HCT116 (cell line): ENCODE measurements around the gene DPF3. TPM values are rescaled to one million over a fixed set of nuclear protein-coding genes. Genes with fewer than 3 reads are reported as not detected.

ENCODE experiments used
- ATAC-seq: fragments of 200-7000 bp; cut with Tn5 transposase; 2 replicates; pipeline ENCODE4 v1.9.1; 2020; ENCODE audit warnings: mild to moderate bottlenecking, moderate library complexity
- BruUV-seq: library from RNA; stranded (reverse); fragments of 400-500 nt; replicated peaks from 2 replicates; lab custom pipeline; 2021; lab: Mats Ljungman, UMichigan
- CTCF ChIA-PET: fragments of 300-600 bp; sonication (Branson Sonifier 250); formaldehyde crosslinking; loops from one replicate; lab custom pipeline; 2021; ENCODE audit warnings: antibody characterized with exemption; lab: Charles Lee
- POLR2A ChIA-PET: fragments of 300-600, 350-600 bp; sonication (Branson Sonifier 250); formaldehyde crosslinking; loops from one replicate; lab custom pipeline; 2021; ENCODE audit warnings: antibody characterized with exemption; lab: Charles Lee
- RAD21 ChIA-PET, 2 experiments: fragments of 300-600 bp; sonication (Branson Sonifier 250); formaldehyde crosslinking; loops; one replicate each; lab custom pipeline; 2023; ENCODE audit warnings: low total read pairs in 2 of 2; ENCODE audit not compliant: uncharacterized antibody in 2 of 2, unreplicated experiment in 2 of 2, low non-redundant PET in 1 of 2; lab: Charles Lee
- DNase-seq: peaks from one replicate; pipeline ENCODE4 v3.0.0-alpha.2; 2010; ENCODE audit warnings: low read depth, low spot score
- H2AFZ ChIP-seq: fragments of 200-600 bp; shearing (Covaris generic), sonication (generic); 2 replicates; pipeline ENCODE4 v1.6.1; 2017; ENCODE audit warnings: low read depth, mixed run types, mixed read lengths, antibody characterized with exemption, low read length; ENCODE audit not compliant: poor library complexity, severe bottlenecking
- H3K27ac ChIP-seq: 2 replicates; pipeline ENCODE4 v1.5.1; 2012; ENCODE audit warnings: low read depth, low read length
- H3K27me3 ChIP-seq: fragments of 200-600 bp; sonication (generic); 2 replicates; pipeline ENCODE4 v1.6.1; 2016; ENCODE audit warnings: mixed run types, low read length, mixed read lengths; ENCODE audit not compliant: insufficient read depth
- H3K36me3 ChIP-seq, 2 experiments: fragments of 200-500 bp in 1 of 2; fragments of 200-600 bp in 1 of 2; sonication (Bioruptor generic) in 1 of 2; sonication (generic) in 1 of 2; 2 replicates each; pipeline versions ENCODE4 v1.5.1 to v1.6.1; 2014 to 2016; ENCODE audit warnings: low read length in 2 of 2, inconsistent platforms in 1 of 2, mixed read lengths in 1 of 2, mixed run types in 1 of 2; ENCODE audit not compliant: insufficient read depth in 2 of 2, control insufficient read depth in 1 of 2
- H3K4me1 ChIP-seq, 2 experiments: fragments of 200-600 bp in 1 of 2; sonication (generic) in 1 of 2; 2 replicates each; pipeline versions ENCODE4 v1.5.1 to v1.6.1; 2012 to 2017; ENCODE audit warnings: low read length in 2 of 2, inconsistent platforms in 1 of 2, mild to moderate bottlenecking in 1 of 2, mixed read lengths in 1 of 2, mixed run types in 1 of 2, moderate library complexity in 1 of 2; ENCODE audit not compliant: insufficient read depth in 2 of 2, control insufficient read depth in 1 of 2
- H3K4me2 ChIP-seq: fragments of 200-600 bp; sonication (generic); 2 replicates; pipeline ENCODE4 v1.6.1; 2017; ENCODE audit warnings: mixed run types, low read length, mixed read lengths
- H3K4me3 ChIP-seq, 2 experiments: fragments of 200-600 bp in 1 of 2; sonication (generic) in 1 of 2; replicated peaks in 1 of 2; 2 replicates each; pipeline ENCODE4 v1.5.1; 2011 to 2016; ENCODE audit warnings: low read length in 2 of 2, control low read depth in 1 of 2, low read depth in 1 of 2, mild to moderate bottlenecking in 1 of 2, mixed read lengths in 1 of 2, mixed run types in 1 of 2
- H3K79me2 ChIP-seq: fragments of 200-600 bp; sonication (generic); 2 replicates; pipeline ENCODE4 v1.6.1; 2017; ENCODE audit warnings: mild to moderate bottlenecking, mixed run types, low read length, moderate library complexity, mixed read lengths; ENCODE audit not compliant: insufficient read depth
- H3K9ac ChIP-seq: fragments of 200-600 bp; sonication (generic); 2 replicates; pipeline ENCODE4 v1.6.1; 2016; ENCODE audit warnings: low read length, mixed read lengths
- H3K9me2 ChIP-seq: fragments of 200-600 bp; sonication (generic), shearing (Covaris generic); 2 replicates; pipeline ENCODE4 v1.6.1; 2017; ENCODE audit warnings: mixed run types, mild to moderate bottlenecking, moderate library complexity; ENCODE audit not compliant: insufficient read depth
- H3K9me3 ChIP-seq, 2 experiments: fragments of 200-500 bp in 1 of 2; fragments of 200-600 bp in 1 of 2; sonication (Bioruptor generic) in 1 of 2; sonication (generic) in 1 of 2; 2 replicates each; pipeline ENCODE4 v1.6.1; 2014 to 2017; ENCODE audit warnings: low read length in 2 of 2, mixed read lengths in 2 of 2, inconsistent platforms in 1 of 2, low read depth in 1 of 2, mild to moderate bottlenecking in 1 of 2, mixed run types in 1 of 2, moderate library complexity in 1 of 2; ENCODE audit not compliant: control insufficient read depth in 1 of 2, insufficient read depth in 1 of 2
- H4K20me1 ChIP-seq: fragments of 200-600 bp; sonication (generic), shearing (Covaris generic); 2 replicates; pipeline ENCODE4 v1.6.1; 2017; ENCODE audit warnings: mixed run types, mild to moderate bottlenecking, moderate library complexity; ENCODE audit not compliant: insufficient read depth
- CTCF ChIP-seq, 3 experiments: fragments of 200-600 bp in 1 of 3; sonication (generic) in 1 of 3; IDR thresholded peaks in 2 of 3; conservative IDR thresholded peaks in 1 of 3; 2 replicates each; pipeline ENCODE4 v1.5.1; 2012 to 2017; ENCODE audit warnings: low read depth in 2 of 3, low read length in 2 of 3, antibody characterized with exemption in 1 of 3, borderline replicate concordance in 1 of 3, control low read depth in 1 of 3, mild to moderate bottlenecking in 1 of 3, mixed read lengths in 1 of 3, mixed run types in 1 of 3, moderate library complexity in 1 of 3; ENCODE audit not compliant: insufficient read depth in 1 of 3
- EGR1 ChIP-seq: IDR thresholded peaks from 2 replicates; pipeline ENCODE4 v1.6.1; 2012; ENCODE audit warnings: low read depth
- ELF1 ChIP-seq: IDR thresholded peaks from 2 replicates; pipeline ENCODE4 v1.6.1; 2012; ENCODE audit warnings: low read depth, borderline replicate concordance
- POLR2A ChIP-seq: IDR thresholded peaks from 2 replicates; pipeline ENCODE4 v1.7.0; 2011; ENCODE audit warnings: borderline replicate concordance; ENCODE audit not compliant: insufficient read depth, insufficient read length; ENCODE audit errors: extremely low read depth
- RAD21 ChIP-seq: IDR thresholded peaks from 2 replicates; pipeline ENCODE4 v1.6.1; 2012; ENCODE audit warnings: low read depth, mild to moderate bottlenecking
- SIN3A ChIP-seq: IDR thresholded peaks from 2 replicates; pipeline ENCODE4 v1.6.1; 2012; ENCODE audit warnings: low read depth
- SP1 ChIP-seq: IDR thresholded peaks from 2 replicates; pipeline ENCODE4 v1.6.1; 2012; ENCODE audit warnings: low read depth
- SRF ChIP-seq: IDR thresholded peaks from 2 replicates; pipeline ENCODE4 v1.6.1; 2012; ENCODE audit warnings: low read depth
- TCF7L2 ChIP-seq: IDR thresholded peaks from 2 replicates; pipeline ENCODE4 v1.7.0; 2011; ENCODE audit warnings: borderline replicate concordance, inconsistent platforms; ENCODE audit not compliant: insufficient read depth, insufficient read length; ENCODE audit errors: extremely low read depth
- ZFX ChIP-seq: fragments of 450-650 bp; IDR thresholded peaks from 2 replicates; pipeline ENCODE4 v1.6.1; 2017
- ZNF274 ChIP-seq: fragments of 200-500 bp; sonication (Bioruptor generic); IDR thresholded peaks from 2 replicates; pipeline ENCODE4 v1.6.1; 2014; ENCODE audit warnings: mild to moderate bottlenecking, low read depth, low read length, inconsistent platforms
- intact Hi-C: fragments of 100-400 bp; cut with micrococcal nuclease; formaldehyde crosslinking; loops from 2 replicates; pipeline ENCODE4 v1.10.0; 2022
- total RNA-seq: library from RNA; stranded (reverse); gene quantifications from one replicate; pipeline ENCODE4 v1.2.1, GENCODE V29; 2021; ENCODE audit not compliant: unreplicated experiment
- TF ChIP-seq, protein P1 (sequence below): IDR thresholded peaks from 2 replicates; pipeline ENCODE4 v1.6.1; 2012
- TF ChIP-seq, protein P2 (sequence below): IDR thresholded peaks from 2 replicates; pipeline ENCODE4 v1.6.1; 2012
- TF ChIP-seq, protein P3 (sequence below): IDR thresholded peaks from 2 replicates; pipeline ENCODE4 v1.6.1; 2012; ENCODE audit warnings: low read depth

The DPF3 gene
- total RNA-seq, 1 experiment from 2014 or later = 0.27 TPM

DNA sequence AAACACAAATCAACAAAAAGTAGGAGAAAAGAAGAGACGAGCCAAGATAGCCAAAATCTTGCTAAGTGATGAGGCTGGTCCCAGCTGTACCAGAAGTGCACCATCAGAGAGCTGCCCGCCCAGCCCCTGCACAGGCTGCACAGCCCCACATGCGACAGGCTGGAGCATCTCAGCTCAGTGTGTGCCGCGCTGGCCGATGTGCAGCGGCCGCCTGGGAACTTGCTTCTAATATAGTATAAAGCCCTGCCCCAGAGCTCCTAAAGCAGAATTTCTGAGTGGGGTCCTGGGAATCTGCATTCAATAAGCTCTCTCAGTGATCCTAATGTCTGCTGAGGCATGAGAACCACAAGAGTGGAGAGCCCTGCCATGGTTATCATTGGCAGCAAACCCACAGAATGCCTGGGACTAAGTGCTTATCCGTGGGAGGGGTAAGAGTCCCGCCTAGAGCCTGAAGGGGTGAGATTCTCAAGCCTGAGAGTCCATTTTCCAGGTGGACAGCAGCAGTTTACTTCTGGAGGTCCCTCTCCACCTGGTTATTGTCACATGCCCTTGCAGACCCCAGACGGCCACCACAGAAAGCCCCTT lies 171.6 kb downstream of the DPF3 start:
- DNase-seq = no peak
- no peak for ATAC-seq
- Histone ChIP-seq H2AFZ (no peak overlapping the region), H3K27ac (no peak overlapping the region), H3K4me2 (no peak overlapping the region), H3K4me1 (no peaks in the 10 kb centered on the region), H3K4me3 (no peak overlapping the region), H3K27me3 (no peaks in the 10 kb centered on the region), H3K9ac (no peak overlapping the region), H3K36me3 (no peaks in the 10 kb centered on the region), H3K9me2 (no peaks in the 10 kb centered on the region), H4K20me1 (no peaks in the 10 kb centered on the region), H3K79me2 (no peaks in the 10 kb centered on the region), H3K9me3 (no peaks in the 10 kb centered on the region)
- ChIA-PET RAD21 (no interaction called here), CTCF (no interaction called here), POLR2A (no interaction called here)
- TF ChIP-seq RAD21 (no peak), ZNF274 (no peak), SIN3A (no peak), TCF7L2 (no peak), EGR1 (no peak)
- TF ChIP-seq, protein P1, sequence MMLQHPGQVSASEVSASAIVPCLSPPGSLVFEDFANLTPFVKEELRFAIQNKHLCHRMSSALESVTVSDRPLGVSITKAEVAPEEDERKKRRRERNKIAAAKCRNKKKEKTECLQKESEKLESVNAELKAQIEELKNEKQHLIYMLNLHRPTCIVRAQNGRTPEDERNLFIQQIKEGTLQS = no peak
- intact Hi-C loops = no loop called here
- BruUV-seq = no TSS peak

GRCh38 chr14:72721083-72721482 lies 172.8 kb downstream of the DPF3 start:
- Histone ChIP-seq H3K79me2 (no peaks in the 10 kb centered on the region), H3K36me3 (no peaks in the 10 kb centered on the region), H3K9ac (no peak overlapping the region), H3K9me2 (no peaks in the 10 kb centered on the region), H4K20me1 (no peaks in the 10 kb centered on the region), H3K9me3 (no peaks in the 10 kb centered on the region), H3K27ac (no peak overlapping the region), H3K4me2 (no peak overlapping the region), H3K27me3 (no peaks in the 10 kb centered on the region), H3K4me1 (no peaks in the 10 kb centered on the region), H2AFZ (no peak overlapping the region), H3K4me3 (no peak overlapping the region)
- BruUV-seq = no TSS peak
- intact Hi-C loops = no loop called here
- ChIA-PET RAD21 (no interaction called here), POLR2A (no interaction called here), CTCF (no interaction called here)
- ATAC-seq = no peak
- DNase-seq = no peak
- TF ChIP-seq TCF7L2 (no peak), ZNF274 (no peak), ELF1 (no peak), SRF (no peak), POLR2A (no peak), ZFX (no peak), SP1 (no peak), CTCF (IDR thresholded peaks at IDR 0.05 in 2 of 3, conservative IDR thresholded peaks at IDR 0.05 in 1 of 3; ENCODE audit: borderline replicate concordance in 1 of 3, insufficient read depth in 1 of 3, low read depth in 2 of 3, low read length in 2 of 3) (no peak)
- TF ChIP-seq, protein P2, sequence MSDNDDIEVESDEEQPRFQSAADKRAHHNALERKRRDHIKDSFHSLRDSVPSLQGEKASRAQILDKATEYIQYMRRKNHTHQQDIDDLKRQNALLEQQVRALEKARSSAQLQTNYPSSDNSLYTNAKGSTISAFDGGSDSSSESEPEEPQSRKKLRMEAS = no peak
- TF ChIP-seq, protein P3, sequence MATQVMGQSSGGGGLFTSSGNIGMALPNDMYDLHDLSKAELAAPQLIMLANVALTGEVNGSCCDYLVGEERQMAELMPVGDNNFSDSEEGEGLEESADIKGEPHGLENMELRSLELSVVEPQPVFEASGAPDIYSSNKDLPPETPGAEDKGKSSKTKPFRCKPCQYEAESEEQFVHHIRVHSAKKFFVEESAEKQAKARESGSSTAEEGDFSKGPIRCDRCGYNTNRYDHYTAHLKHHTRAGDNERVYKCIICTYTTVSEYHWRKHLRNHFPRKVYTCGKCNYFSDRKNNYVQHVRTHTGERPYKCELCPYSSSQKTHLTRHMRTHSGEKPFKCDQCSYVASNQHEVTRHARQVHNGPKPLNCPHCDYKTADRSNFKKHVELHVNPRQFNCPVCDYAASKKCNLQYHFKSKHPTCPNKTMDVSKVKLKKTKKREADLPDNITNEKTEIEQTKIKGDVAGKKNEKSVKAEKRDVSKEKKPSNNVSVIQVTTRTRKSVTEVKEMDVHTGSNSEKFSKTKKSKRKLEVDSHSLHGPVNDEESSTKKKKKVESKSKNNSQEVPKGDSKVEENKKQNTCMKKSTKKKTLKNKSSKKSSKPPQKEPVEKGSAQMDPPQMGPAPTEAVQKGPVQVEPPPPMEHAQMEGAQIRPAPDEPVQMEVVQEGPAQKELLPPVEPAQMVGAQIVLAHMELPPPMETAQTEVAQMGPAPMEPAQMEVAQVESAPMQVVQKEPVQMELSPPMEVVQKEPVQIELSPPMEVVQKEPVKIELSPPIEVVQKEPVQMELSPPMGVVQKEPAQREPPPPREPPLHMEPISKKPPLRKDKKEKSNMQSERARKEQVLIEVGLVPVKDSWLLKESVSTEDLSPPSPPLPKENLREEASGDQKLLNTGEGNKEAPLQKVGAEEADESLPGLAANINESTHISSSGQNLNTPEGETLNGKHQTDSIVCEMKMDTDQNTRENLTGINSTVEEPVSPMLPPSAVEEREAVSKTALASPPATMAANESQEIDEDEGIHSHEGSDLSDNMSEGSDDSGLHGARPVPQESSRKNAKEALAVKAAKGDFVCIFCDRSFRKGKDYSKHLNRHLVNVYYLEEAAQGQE = no peak
- TF ChIP-seq, protein P1 = no peak
